GM18867 (cell line): ENCODE results near the gene TMEM107.

Source experiments
- ATAC-seq: cut with Tn5 transposase; IDR thresholded peaks from one replicate; pipeline ENCODE4 v1.9.1; 2021; ENCODE audit warnings: mild to moderate bottlenecking, moderate library complexity; ENCODE audit not compliant: unreplicated experiment

TMEM107 gene

GRCh38 chr17:8162997-8163977 is 12.9 kb downstream of the TMEM107 start:
- ATAC-seq = no peak

DNA sequence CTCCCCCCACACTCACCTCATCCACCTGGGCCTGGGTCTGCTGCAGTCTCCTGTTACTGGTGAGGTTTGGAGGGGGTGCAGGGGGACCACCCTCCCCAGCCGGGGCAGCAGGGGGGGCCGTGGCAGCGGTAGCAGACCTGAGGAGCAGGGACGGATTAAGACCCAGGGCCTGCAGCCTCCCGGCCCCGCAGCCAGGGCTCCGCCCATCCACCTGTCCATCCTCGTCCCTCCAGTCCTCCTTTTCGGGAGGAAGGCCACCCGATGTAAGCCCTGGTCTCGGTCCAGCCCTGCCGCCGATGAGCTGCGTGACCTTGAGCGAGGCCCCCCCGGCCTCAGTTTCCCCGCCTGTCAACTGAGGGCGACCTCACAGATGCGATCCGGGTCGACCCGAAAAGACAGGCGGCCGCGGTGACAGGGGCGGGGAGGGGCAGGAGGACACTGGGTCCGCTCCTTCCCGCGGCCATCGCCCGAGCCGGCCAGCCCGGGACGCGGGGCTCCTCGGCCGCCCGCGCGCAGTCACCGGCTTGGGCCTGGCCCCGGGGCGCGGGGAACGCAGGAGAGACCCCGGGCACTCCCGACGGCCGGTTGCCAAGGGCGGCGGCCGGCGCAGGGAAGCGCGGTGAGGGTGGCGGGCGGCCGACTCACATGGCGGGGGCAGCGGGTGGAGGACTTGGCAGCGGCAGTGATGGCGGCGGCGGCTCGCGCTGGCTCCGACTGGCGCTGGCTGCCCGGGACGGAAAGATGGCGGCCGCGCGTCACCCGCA is 13.8 kb downstream of the TMEM107 start, which contains the start of gene VAMP2:
Gene VAMP2, minus strand, starts transcription at position 716 of the 764 bp plus-strand sequence. Its CDS starts 69 bp downstream, at position 647.
- ATAC-seq = no peak

DNA sequence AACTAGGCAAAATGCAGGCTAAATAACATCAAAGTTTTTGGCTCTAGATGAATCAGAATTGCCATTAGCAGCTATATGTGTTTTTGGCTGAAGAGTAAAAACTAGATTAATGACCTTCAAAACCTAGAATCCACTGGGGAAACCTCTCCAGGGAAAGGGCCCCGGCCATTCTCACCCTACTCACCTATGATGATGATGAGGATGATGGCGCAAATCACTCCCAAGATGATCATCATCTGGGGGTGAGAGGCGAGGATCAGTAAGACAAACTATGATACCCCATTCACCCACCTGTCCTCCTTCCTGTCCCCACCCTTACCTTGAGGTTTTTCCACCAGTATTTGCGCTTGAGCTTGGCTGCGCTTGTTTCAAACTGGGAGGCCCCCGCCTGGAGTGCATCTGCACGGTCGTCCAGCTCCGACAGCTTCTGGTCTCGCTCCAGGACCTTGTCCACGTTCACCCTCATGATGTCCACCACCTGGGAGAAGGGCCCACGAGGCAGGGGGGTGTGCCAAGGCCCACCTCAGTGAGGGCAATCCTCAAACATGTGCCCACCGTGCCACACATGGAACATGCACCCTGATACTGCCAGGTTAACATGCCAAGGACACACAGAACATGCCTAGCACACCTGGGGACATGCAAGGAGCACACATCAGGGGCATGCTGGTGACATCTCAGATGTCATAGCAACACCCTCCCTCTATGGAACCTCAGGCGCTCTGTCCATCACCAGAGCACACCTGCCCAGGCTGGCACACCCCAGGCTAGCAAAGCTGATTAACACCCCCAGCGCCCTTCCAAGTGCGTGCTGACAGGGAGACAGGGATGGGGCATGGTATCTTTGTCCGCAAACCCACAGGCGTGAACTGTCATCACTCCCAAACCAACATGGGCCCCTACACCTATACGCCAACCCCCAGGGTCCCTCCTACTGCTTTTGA is 14.6 kb downstream of the TMEM107 start:
- no peak for ATAC-seq

DNA sequence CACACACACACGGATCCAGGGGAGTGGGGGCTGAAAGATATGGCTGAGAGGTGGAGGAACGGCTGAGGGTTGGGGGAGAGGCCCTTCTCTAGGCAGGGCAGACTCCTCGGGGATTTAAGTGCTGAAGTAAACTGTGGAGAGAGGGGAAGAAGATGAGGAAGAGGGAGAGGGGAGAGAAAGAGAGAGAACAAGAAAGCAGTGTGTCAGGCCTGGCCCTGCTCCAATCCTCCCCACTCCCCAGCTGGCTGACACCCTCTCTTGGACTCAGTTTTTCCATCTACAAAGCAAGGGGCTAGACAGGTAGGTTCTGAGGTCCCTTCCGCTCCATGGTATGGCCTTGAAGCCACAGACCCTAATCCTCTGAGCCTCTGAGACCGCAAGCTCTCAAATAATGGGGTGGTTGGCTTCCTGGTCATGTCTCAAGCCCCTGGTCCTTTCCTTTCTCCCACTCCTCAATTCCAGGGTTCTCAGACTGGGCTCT is 15.4 kb downstream of the TMEM107 start:
- no peak for ATAC-seq

- ATAC-seq = no peak
These were observed 16.0 kb downstream of the TMEM107 start for GRCh38 chr17:8160224-8160577.

GRCh38 chr17:8159459-8160223 is 16.5 kb downstream of the TMEM107 start:
- ATAC-seq = no peak

- ATAC-seq = no peak
These were observed 17.2 kb downstream of the TMEM107 start for GRCh38 chr17:8159032-8159400.

DNA sequence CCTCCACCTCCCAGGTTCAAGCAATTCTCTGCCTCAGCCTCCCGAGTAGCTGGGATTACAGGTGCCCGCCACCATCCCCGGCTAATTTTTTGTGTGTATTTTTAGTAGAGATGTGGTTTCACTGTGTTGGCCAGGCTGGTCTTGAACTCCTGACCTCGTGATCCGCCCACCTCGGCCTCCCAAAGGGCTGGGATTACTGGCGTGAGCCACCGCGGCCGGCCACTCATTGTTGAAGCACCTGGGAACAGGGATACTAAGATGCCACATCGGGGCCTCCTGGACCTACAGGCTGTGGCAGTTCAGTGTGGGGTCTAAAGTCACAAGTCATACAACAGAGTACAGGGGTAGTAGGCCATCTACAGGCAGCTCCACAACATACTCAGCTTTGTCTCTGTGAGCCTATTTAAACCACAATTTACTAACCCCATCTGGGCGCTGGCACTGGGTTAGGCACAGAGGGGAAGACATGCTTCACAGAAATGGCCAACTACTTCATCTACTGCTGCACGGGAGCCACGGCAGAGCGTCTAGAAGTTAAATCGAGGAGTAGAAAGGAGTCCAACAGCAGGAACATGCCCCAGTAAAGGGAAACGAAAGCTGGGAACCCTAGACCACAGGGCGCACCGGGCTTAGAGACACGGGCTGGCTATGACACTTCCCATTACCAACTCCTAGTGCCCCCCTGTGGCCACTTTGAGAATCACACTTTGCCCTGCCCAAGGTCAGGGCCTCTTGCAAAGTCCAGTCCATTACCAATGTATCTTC is 17.7 kb downstream of the TMEM107 start:
- no peak for ATAC-seq

GRCh38 chr17:8156246-8156992 is 19.8 kb downstream of the TMEM107 start:
- peak; percentile 84 for ATAC-seq

GRCh38 chr17:8155996-8156245 is 20.3 kb downstream of the TMEM107 start:
- ATAC-seq = no peak

DNA sequence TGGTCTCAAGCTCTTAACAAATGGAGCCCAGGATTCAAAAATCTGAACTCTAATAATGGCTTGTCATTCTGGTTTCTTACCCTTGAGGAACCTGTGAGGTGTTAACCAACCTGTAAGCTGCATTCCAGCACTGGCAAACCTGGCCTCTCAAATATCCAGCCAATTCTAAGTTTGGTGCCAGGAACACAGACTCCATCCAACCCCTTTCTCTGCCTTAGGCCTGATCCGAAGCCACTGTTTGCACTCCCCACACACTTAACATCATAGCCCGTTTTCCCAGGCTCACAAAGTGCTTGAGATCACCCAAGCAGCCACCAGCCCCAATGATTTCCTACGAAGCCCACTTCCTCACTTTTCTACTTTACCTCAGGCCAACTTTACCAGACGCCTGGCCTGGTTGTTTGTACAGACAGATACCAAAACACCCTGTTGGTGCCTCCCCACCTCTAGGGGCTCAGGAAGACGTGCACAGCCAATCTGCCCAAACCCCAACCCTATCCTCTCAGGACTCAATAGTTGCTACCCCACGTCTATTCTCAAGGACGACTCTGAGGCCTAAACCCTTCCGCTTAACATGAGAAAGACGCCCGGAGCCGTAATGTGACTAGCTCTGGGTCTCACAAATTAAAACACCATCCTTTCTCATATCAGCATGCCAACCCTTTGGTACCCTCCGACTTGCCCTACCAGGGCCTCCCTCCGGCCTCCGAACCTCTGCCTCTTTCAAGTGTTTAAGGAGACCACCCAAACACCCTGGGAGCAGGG is 20.8 kb downstream of the TMEM107 start:
- ATAC-seq = no peak

- ATAC-seq = no peak
These were observed 21.5 kb downstream of the TMEM107 start for GRCh38 chr17:8154608-8155155.

DNA sequence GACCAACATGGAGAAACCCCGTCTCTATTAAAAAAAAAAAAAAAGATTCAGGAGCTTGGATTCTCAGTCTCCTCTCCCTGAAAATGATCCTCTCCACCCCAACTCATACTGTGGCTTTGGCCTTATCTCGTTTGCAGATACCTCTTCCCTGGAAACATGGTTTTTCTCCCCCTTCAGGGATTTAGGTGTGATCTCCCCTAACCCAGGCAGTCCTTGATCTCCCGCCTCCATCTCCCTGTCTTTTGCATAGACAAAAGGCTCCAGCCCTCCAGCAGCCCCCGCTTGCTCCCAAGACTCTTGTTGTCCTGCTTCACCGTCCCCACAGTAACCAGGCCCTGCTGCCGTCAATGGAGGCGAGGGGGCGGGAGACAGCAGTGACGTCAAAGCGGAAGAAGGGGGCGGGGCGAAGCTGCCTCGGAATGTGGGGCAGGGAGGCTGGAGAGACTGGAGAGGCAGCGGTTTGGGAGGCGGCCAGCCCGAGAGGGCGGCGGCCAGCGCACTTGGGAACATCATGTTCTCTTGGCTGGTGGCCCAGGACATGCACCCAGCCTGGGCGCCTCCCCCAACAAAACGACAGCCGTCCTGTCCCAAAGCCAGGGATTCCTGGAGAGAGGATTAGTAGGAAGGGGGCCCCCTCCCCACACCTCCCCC is 22.1 kb downstream of the TMEM107 start:
- no peak for ATAC-seq

DNA sequence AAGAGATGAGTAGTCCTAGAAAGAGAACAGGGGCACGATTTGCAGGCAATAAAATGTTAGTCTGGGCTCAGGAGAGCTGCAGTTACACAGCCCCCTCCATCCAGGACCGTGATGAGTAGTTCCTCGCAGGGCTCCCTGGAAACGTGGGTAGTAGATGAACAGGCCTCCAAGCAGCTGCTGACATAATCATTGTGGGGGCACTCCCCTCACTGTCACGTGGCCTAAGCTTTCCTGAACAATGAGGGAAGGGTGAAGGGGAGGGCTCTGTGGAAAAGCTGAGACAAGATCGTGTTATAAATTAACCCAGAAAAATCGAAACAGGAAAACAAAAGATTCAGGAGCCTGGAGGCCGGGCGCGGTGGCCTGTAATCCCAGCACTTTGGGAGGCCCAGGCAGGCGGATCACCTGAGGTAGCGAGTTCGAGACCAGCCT is 22.6 kb downstream of the TMEM107 start:
- ATAC-seq = no peak

DNA sequence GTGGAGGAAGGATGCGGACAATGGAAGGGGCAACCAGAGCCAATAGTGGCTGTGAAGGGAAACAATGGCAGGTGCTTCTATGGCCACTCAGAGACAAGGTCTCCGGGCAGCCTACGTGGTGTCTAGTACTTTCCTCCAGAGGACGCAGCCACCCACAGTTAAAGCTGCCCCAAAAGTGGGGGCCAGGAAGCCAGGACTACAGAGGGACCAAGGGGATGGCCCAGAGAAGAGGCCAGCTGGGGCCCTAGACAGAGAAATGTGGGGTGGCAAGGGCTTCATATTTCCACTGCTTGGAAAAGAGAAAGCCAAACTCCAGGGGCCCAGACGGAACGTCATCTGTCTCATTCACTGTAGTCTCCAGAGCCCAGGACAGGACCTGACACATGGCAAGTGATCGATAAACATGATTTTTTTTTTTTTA is 23.1 kb downstream of the TMEM107 start:
- ATAC-seq = no peak

GRCh38 chr17:8152112-8152775 is 23.9 kb downstream of the TMEM107 start, which contains the start of gene PER1:
Gene PER1, minus strand, starts transcription at chr17:8152404. Its CDS starts 1,698 bp downstream, at chr17:8150706.
- no peak for ATAC-seq
